ENCODE data around the gene VPS11.

- TF ChIP-seq CTCF (IDR thresholded peaks at IDR 0.05 in 8 of 11, conservative IDR thresholded peaks at IDR 0.05 in 3 of 11) = peak in 9 of 11 experiments; percentile 54 to 90 (median 81)
- no peak for TF ChIP-seq POLR2A (IDR thresholded peaks at IDR 0.05)
- no peak for TF ChIP-seq POLR2AphosphoS5 (IDR thresholded peaks at IDR 0.05)
Measured at GRCh38 chr11:119094816-119095065, 27.1 kb downstream of the VPS11 start.

Measured in spleen (tissue), 7 donors.